ENCODE measurements around the gene AJAP1.

AJAP1 gene

GRCh38 chr1:4678066-4678717 lies 23.8 kb downstream of the AJAP1 start:
- DNase-seq (ENCODE audit: low read depth in 3 of 3): no peak

GRCh38 chr1:4681026-4681425 lies 26.6 kb downstream of the AJAP1 start:
- DNase-seq (ENCODE audit: low read depth in 3 of 3): no peak

GRCh38 chr1:4682607-4683220 lies 28.3 kb downstream of the AJAP1 start:
- no peak for DNase-seq (ENCODE audit: low read depth in 3 of 3)

- no peak for DNase-seq (ENCODE audit: low read depth in 3 of 3)
Measured at GRCh38 chr1:4684136-4684535, 29.7 kb downstream of the AJAP1 start.

GRCh38 chr1:4684864-4685522 lies 30.6 kb downstream of the AJAP1 start:
- DNase-seq (ENCODE audit: low read depth in 3 of 3): no peak

- no peak for DNase-seq (ENCODE audit: low read depth in 3 of 3)
Measured at GRCh38 chr1:4685523-4685865, 31.1 kb downstream of the AJAP1 start.

GRCh38 chr1:4687943-4688342 lies 33.5 kb downstream of the AJAP1 start:
- DNase-seq (ENCODE audit: low read depth in 3 of 3): no peak

GRCh38 chr1:4689271-4689935 lies 35.0 kb downstream of the AJAP1 start:
- DNase-seq (ENCODE audit: low read depth in 3 of 3): no peak

- no peak for DNase-seq (ENCODE audit: low read depth in 3 of 3)
Measured at GRCh38 chr1:4689941-4690635, 35.7 kb downstream of the AJAP1 start.

- DNase-seq (ENCODE audit: low read depth in 3 of 3): no peak
Measured at GRCh38 chr1:4690951-4691675, 36.7 kb downstream of the AJAP1 start.

- no peak for DNase-seq (ENCODE audit: low read depth in 3 of 3)
Measured at GRCh38 chr1:4691766-4692405, 37.5 kb downstream of the AJAP1 start.

- DNase-seq (ENCODE audit: low read depth in 3 of 3): no peak
Measured at GRCh38 chr1:4692437-4692836, 38.0 kb downstream of the AJAP1 start.

GRCh38 chr1:4693331-4693730 lies 38.9 kb downstream of the AJAP1 start:
- DNase-seq (ENCODE audit: low read depth in 3 of 3): no peak

GRCh38 chr1:4693891-4694290 lies 39.5 kb downstream of the AJAP1 start:
- no peak for DNase-seq (ENCODE audit: low read depth in 3 of 3)

GRCh38 chr1:4694492-4694891 lies 40.1 kb downstream of the AJAP1 start:
- DNase-seq (ENCODE audit: low read depth in 3 of 3): no peak

GRCh38 chr1:4695241-4695640 lies 40.8 kb downstream of the AJAP1 start:
- DNase-seq (ENCODE audit: low read depth in 3 of 3): no peak

GRCh38 chr1:4696161-4696745 lies 41.8 kb downstream of the AJAP1 start:
- DNase-seq (ENCODE audit: low read depth in 3 of 3): no peak

- no peak for DNase-seq (ENCODE audit: low read depth in 3 of 3)
Measured at GRCh38 chr1:4696753-4697152, 42.3 kb downstream of the AJAP1 start.

GRCh38 chr1:4697801-4698200 lies 43.4 kb downstream of the AJAP1 start:
- DNase-seq (ENCODE audit: low read depth in 3 of 3): no peak

GRCh38 chr1:4698911-4699310 lies 44.5 kb downstream of the AJAP1 start:
- no peak for DNase-seq (ENCODE audit: low read depth in 3 of 3)
